HUES48 (cell line): Measurements from ENCODE around the gene PAGE5.

Experiments
- H3K27ac ChIP-seq: one replicate; pipeline ENCODE4 v1.7.0; 2013; ENCODE audit warnings: low read depth, low read length, inconsistent platforms
- H3K27me3 ChIP-seq: 2 replicates; pipeline ENCODE4 v1.6.1; 2013; ENCODE audit warnings: mild to moderate bottlenecking, low read length; ENCODE audit not compliant: control insufficient read depth, insufficient read depth
- H3K36me3 ChIP-seq: 2 replicates; pipeline ENCODE4 v1.6.1; 2013; ENCODE audit warnings: low read length; ENCODE audit not compliant: control insufficient read depth, insufficient read depth
- H3K4me1 ChIP-seq: 2 replicates; pipeline ENCODE4 v1.6.1; 2013; ENCODE audit warnings: mild to moderate bottlenecking, low read length; ENCODE audit not compliant: control insufficient read depth, insufficient read depth
- H3K4me3 ChIP-seq: 2 replicates; pipeline ENCODE4 v1.5.1; 2013; ENCODE audit warnings: mild to moderate bottlenecking, low read depth, low read length
- H3K9ac ChIP-seq: 2 replicates; pipeline ENCODE4 v1.6.1; 2013; ENCODE audit warnings: mild to moderate bottlenecking, low read depth, low read length, moderate library complexity
- H3K9me3 ChIP-seq: 2 replicates; pipeline ENCODE4 v1.6.1; 2013; ENCODE audit warnings: low read length; ENCODE audit not compliant: control insufficient read depth, insufficient read depth

PAGE5 gene

DNA sequence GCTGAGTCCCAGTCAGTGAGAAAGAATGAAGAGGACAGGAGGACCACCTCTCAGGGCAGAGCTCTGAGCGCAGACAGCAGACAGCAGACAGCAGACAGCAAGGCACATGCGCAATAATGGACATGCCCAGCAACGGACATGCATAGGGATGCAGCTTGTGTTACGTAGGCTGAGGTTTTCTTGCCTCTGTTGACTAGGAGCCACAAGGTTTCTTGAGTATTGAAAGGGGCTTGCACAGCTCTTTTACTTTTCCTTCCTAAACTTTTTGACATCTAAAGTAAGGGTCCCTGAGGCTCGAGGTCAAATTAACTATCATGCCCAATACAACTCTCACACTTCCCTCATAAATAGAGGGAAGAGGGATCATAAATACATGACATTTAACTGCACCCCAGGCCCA, 44.7 kb downstream of the PAGE5 start, which contains the start of gene PAGE3:
PAGE3 (minus strand) TSS at position 101 of the 400 bp plus-strand sequence. CDS start 1,013 bp downstream, outside the sequence.
- H3K27me3 ChIP-seq: no peaks in the 10 kb centered on the region
- H3K9me3 ChIP-seq: peaks cover 86% of the 10 kb centered on the region
- H3K36me3 ChIP-seq: no peaks in the 10 kb centered on the region
- H3K4me1 ChIP-seq: no peaks in the 10 kb centered on the region
- no peak within 1 kb of the TSS for H3K27ac ChIP-seq
- no peak within 1 kb of the TSS for H3K4me3 ChIP-seq
- H3K9ac ChIP-seq: no peak within 1 kb of the TSS
